Esophagus muscularis mucosa (tissue), 3 donors: ENCODE measurements around the gene ARHGAP8.

Experiments used
- POLR2A ChIP-seq: fragments of 450-650 bp; IDR thresholded peaks from one replicate; pipeline ENCODE4 v1.6.1; 2017; ENCODE audit warnings: antibody characterized with exemption, moderate library complexity, mild to moderate bottlenecking, low read depth
- POLR2AphosphoS5 ChIP-seq, 2 donors: sonication (generic); formaldehyde crosslinking; IDR thresholded peaks; one replicate each; pipeline ENCODE4 v1.6.1; 2017; ENCODE audit warnings: antibody characterized with exemption in 2 of 2
- TF ChIP-seq, protein P1 (sequence below), 3 experiments: fragments of 200-600 bp in 2 of 3; fragments of 450-650 bp in 1 of 3; sonication (generic) in 2 of 3; IDR thresholded peaks; one replicate each; pipeline ENCODE4 v1.5.1; 2017 to 2019; ENCODE audit warnings: antibody characterized with exemption in 3 of 3, mild to moderate bottlenecking in 2 of 3, moderate library complexity in 1 of 3

DNA sequence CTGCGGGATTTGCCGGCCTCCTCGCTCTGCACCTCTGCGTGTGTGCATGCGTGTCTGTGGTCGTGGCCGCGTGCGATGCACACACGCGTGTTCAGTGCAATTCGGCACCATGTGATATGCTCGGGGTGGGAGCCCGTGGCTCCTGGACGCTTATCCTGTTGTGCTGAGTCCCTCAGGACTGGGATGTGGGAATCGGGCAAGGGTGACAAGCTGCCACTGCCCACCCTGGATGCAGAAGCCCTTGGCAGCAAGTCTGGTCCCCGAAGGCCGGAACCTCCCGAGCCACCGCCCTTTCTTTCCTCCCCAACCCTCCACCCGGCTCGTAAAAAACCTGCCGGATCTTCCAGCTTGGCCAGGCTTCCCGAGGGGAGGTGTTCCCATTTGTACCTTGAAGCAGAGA is 129.2 kb downstream of the ARHGAP8 start:
- TF ChIP-seq, protein P1, sequence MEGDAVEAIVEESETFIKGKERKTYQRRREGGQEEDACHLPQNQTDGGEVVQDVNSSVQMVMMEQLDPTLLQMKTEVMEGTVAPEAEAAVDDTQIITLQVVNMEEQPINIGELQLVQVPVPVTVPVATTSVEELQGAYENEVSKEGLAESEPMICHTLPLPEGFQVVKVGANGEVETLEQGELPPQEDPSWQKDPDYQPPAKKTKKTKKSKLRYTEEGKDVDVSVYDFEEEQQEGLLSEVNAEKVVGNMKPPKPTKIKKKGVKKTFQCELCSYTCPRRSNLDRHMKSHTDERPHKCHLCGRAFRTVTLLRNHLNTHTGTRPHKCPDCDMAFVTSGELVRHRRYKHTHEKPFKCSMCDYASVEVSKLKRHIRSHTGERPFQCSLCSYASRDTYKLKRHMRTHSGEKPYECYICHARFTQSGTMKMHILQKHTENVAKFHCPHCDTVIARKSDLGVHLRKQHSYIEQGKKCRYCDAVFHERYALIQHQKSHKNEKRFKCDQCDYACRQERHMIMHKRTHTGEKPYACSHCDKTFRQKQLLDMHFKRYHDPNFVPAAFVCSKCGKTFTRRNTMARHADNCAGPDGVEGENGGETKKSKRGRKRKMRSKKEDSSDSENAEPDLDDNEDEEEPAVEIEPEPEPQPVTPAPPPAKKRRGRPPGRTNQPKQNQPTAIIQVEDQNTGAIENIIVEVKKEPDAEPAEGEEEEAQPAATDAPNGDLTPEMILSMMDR (IDR thresholded peaks at IDR 0.05): no peak
- no peak for TF ChIP-seq POLR2A
- no peak for TF ChIP-seq POLR2AphosphoS5 (IDR thresholded peaks at IDR 0.05)
